GM10248 (cell line): ENCODE measurements around the gene CD99.

ENCODE experiments used
- CTCF ChIA-PET: fragments of 300-600 bp; sonication (Branson Sonifier 250); formaldehyde crosslinking; extraction: SDS; loops from one replicate; lab custom pipeline; 2021; ENCODE audit warnings: antibody characterized with exemption; lab: Yijun Ruan, JAX
- POLR2A ChIA-PET: fragments of 350-650 bp; sonication (Branson Sonifier 250); formaldehyde crosslinking; extraction: SDS; loops from one replicate; lab custom pipeline; 2020; ENCODE audit warnings: antibody characterized with exemption; lab: Yijun Ruan, JAX
- DNase-seq: peaks from one replicate; pipeline ENCODE4 v3.0.0; 2012; ENCODE audit errors: extremely low spot score
- CTCF ChIP-seq: IDR thresholded peaks from 2 replicates; pipeline ENCODE4 v1.5.1; 2012; ENCODE audit warnings: mild to moderate bottlenecking, low read depth; ENCODE audit errors: extremely low read depth, missing control alignments, control extremely low read depth

Gene CD99

GRCh38 chrX:2705046-2705832 lies 14.1 kb downstream of the CD99 start:
- DNase-seq, result no peak
- ChIA-PET POLR2A (no interaction called here), CTCF (no interaction called here)
- TF ChIP-seq CTCF, result no peak

- peak; percentile 25 for TF ChIP-seq CTCF
- CTCF ChIA-PET, result no interaction called here
- peak; percentile 77 for DNase-seq
- POLR2A ChIA-PET, result no interaction called here
These were observed 16.3 kb downstream of the CD99 start for GRCh38 chrX:2707334-2707760.

DNA sequence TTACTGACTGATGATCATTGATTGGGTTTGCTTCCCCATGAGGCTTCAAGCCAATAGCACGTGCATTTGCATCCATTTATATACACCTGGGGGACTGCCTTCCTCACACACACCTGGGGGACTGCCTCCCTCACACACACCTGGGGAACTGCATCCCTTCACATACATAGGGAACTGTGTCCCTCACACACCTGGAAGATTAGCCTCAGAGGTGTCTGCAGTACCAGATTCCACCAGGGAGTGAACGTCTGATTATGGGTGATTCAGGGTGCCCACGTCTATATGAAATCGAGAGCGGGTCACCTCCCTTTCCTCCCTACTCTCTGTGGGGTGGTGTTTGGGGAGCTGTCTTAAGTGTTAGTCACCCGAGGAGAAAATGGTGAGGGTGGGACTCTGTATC lies 16.9 kb downstream of the CD99 start:
- ChIA-PET CTCF (no interaction called here), POLR2A (no interaction called here)
- DNase-seq, result no peak
- TF ChIP-seq CTCF, result no peak

DNA sequence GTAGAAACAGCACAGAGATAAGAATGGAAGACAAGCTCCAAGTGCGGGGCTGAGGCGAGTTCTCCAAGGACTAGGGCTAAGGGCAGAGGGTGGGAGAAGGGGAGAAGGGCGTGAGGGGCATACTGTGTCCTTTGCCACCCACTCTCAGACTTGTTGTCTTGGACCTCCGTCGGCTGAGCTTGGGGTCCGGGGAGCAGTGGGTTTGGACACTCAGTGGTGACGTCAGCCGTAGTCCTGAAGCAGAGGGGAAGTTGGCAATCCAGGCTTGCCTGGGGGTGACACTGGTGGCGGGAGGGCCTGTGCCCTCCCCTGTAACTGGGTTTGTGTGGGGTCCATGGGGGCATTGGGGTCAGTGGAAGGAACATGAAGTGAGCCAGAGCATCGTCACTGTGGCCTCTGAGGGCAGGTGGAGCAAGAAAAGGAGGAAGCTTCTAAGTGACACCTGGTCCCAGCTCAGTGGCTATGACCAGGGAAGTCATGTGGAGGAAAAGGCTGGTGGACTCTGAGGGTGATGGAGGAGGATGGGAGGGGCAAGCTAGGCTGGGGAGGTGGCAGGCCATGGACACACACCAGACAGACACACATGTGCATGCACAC lies 17.6 kb downstream of the CD99 start:
- ChIA-PET POLR2A (no interaction called here), CTCF (no interaction called here)
- TF ChIP-seq CTCF, result no peak
- no peak for DNase-seq

DNA sequence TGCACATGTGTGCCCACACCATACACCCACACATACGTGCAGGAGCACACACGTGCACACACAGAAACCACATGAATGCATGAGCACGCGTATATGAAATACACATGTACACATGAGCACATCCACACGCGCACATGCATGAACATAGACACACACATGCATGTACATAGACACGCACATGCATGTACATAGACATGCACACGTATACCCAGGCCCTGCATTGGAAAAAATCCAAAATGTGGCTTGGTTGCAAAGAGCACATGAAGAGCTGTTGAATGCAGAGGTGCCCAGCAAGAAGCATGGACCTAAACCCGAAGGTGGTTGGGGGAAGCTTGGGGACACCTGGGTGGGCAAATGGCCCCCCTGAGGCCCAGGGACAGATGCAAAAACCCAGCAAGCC lies 18.5 kb downstream of the CD99 start:
- CTCF ChIA-PET, result no interaction called here
- POLR2A ChIA-PET, result no interaction called here
- DNase-seq, result no peak
- TF ChIP-seq CTCF, result no peak

GRCh38 chrX:2710041-2710840 lies 19.1 kb downstream of the CD99 start:
- POLR2A ChIA-PET, result no interaction called here
- no peak for DNase-seq
- CTCF ChIA-PET, result no interaction called here
- TF ChIP-seq CTCF, result no peak
